CD4-positive, alpha-beta T cell (primary cell): Measurements from ENCODE around the gene FLYWCH1. TPM values are rescaled to one million over a fixed set of nuclear protein-coding genes. Genes with fewer than 3 reads are reported as not detected.
"Not testable (repeated sequence)": the region's sequence is repeated elsewhere in the genome, so short reads cannot be mapped to it uniquely, and the experiment has no call there.

ENCODE experiments used
- ATAC-seq: fragments of 200-7000 bp; cut with Tn5 transposase; one replicate; pipeline ENCODE4 v1.10.0; 2022; ENCODE audit warnings: mild to moderate bottlenecking; ENCODE audit not compliant: poor library complexity
- CTCF ChIA-PET: fragments of 350-600 bp; sonication (Branson Sonifier 250); formaldehyde crosslinking; loops from one replicate; lab custom pipeline; 2021; ENCODE audit warnings: antibody characterized with exemption, inconsistent platforms; lab: Charles Lee
- POLR2A ChIA-PET: fragments of 350-600 bp; sonication (Branson Sonifier 250); formaldehyde crosslinking; loops from one replicate; lab custom pipeline; 2021; ENCODE audit warnings: antibody characterized with exemption, inconsistent platforms; lab: Charles Lee
- DNase-seq, 14 experiments: peaks; one replicate each; pipeline ENCODE4 v3.0.0-alpha.2; 2013 to 2020; ENCODE audit warnings: mixed read lengths in 2 of 14
- H3K27ac ChIP-seq, 2 donors: one replicate each; pipeline versions ENCODE4 v1.5.1 to v1.7.0; 2013; ENCODE audit warnings: low read length in 2 of 2, low read depth in 1 of 2, mild to moderate bottlenecking in 1 of 2
- H3K27me3 ChIP-seq, 2 experiments: 1 replicate in 1 of 2; 2 replicates in 1 of 2; pipeline versions ENCODE4 v1.6.1 to v1.7.0; 2013; ENCODE audit warnings: low read length in 2 of 2, control low read depth in 1 of 2, mild to moderate bottlenecking in 1 of 2, moderate library complexity in 1 of 2; ENCODE audit not compliant: insufficient read depth in 2 of 2, control insufficient read depth in 1 of 2
- H3K36me3 ChIP-seq: one replicate; pipeline ENCODE4 v1.6.1; 2013; ENCODE audit warnings: low read length, control low read depth; ENCODE audit not compliant: insufficient read depth
- H3K4me1 ChIP-seq: one replicate; pipeline ENCODE4 v1.6.1; 2013; ENCODE audit warnings: low read length, control low read depth; ENCODE audit not compliant: insufficient read depth
- H3K4me3 ChIP-seq: one replicate; pipeline ENCODE4 v1.5.1; 2013; ENCODE audit warnings: mild to moderate bottlenecking, low read length, moderate library complexity
- H3K9me3 ChIP-seq, 2 experiments: 1 replicate in 1 of 2; 2 replicates in 1 of 2; pipeline versions ENCODE4 v1.6.1 to v1.7.0; 2013; ENCODE audit warnings: low read length in 2 of 2, mild to moderate bottlenecking in 2 of 2, control low read depth in 1 of 2, moderate library complexity in 1 of 2; ENCODE audit not compliant: control insufficient read depth in 1 of 2, insufficient read depth in 1 of 2
- H3K27ac Mint-ChIP-seq: one replicate; pipeline ENCODE4 v1.8.0; 2020; ENCODE audit warnings: mixed read lengths
- H3K27me3 Mint-ChIP-seq: one replicate; pipeline ENCODE4 v1.8.0; 2021; ENCODE audit warnings: mixed read lengths
- H3K36me3 Mint-ChIP-seq: one replicate; pipeline ENCODE4 v1.8.0; 2021; ENCODE audit warnings: low read depth, mixed read lengths
- H3K4me1 Mint-ChIP-seq: one replicate; pipeline ENCODE4 v1.8.0; 2021; ENCODE audit warnings: low read depth, mixed read lengths
- H3K4me3 Mint-ChIP-seq: one replicate; pipeline ENCODE4 v1.8.0; 2020; ENCODE audit warnings: mild to moderate bottlenecking, mixed read lengths
- H3K9me3 Mint-ChIP-seq: one replicate; pipeline ENCODE4 v1.8.0; 2020; ENCODE audit warnings: mixed read lengths
- CTCF ChIP-seq: fragments of 200-600 bp; IDR thresholded peaks from one replicate; pipeline ENCODE4 v1.8.0; 2022; ENCODE audit warnings: antibody characterized with exemption, mild to moderate bottlenecking
- intact Hi-C, 2 experiments: fragments of 100-400 bp; cut with DNase I in 1 of 2; cut with micrococcal nuclease in 1 of 2; formaldehyde crosslinking; loops; one replicate each; pipeline versions ENCODE4 v1.15.1 to v1.9.0; 2023 to 2025; cut with DNase I, micrococcal nuclease
- total RNA-seq, 174 experiments: library from RNA in 2 of 174; stranded (reverse) in 2 of 174; gene quantifications; one replicate each; pipeline ENCODE4 v1.2.3 and lab custom pipeline; 2021 to 2026

Gene FLYWCH1
- total RNA-seq, 2 experiments from 2014 or later, result 84.8 to 97.0 TPM

GRCh38 chr16:2905241-2905987 lies 6.3 kb upstream of the FLYWCH1 start:
- peak; percentile 77 for ATAC-seq
- intact Hi-C loops, result loop anchor here (1.0 to 2.0 kb wide), 3 partner anchors 14 to 23 kb away; partner anchors contain the start of gene FLYWCH2 (in 2 of the 2)

GRCh38 chr16:2905988-2906387 lies 5.7 kb upstream of the FLYWCH1 start:
- H3K9me3 ChIP-seq, result peaks cover 0 to 3% of the 10 kb centered on the region in 2 experiments
- intact Hi-C loops, result loop anchor here (1.0 to 2.0 kb wide), 3 partner anchors 13 to 23 kb away; partner anchors contain the start of gene FLYWCH2 (in 2 of the 2)
- H3K4me1 ChIP-seq, result peaks cover 32% of the 10 kb centered on the region
- Mint-ChIP-seq H3K4me1 (peaks cover 37% of the 10 kb centered on the region), H3K9me3 (no peaks in the 10 kb centered on the region), H3K36me3 (no peaks in the 10 kb centered on the region), H3K27ac (no peak overlapping the region), H3K4me3 (peak overlapping the region; percentile 94), H3K27me3 (no peaks in the 10 kb centered on the region)
- no peak for ATAC-seq
- ChIA-PET POLR2A (interaction anchor here (2.1 kb wide), 1 partner anchor 23 kb away, joined by 10 read pairs; the partner anchor contains the start of gene FLYWCH2), CTCF (interaction anchor here (0.6 to 2.2 kb wide), 6 partner anchors 13 to 67 kb away, joined by 3 to 11 read pairs (median 6); partner anchors contain the start of gene FLYWCH2)
- H3K36me3 ChIP-seq, result no peaks in the 10 kb centered on the region
- H3K4me3 ChIP-seq, result peak overlapping the region; percentile 20
- no peaks in the 10 kb centered on the region for H3K27me3 ChIP-seq
- peak overlapping the region in 1 of 2 donors; percentile 10 for H3K27ac ChIP-seq
- no peak for DNase-seq
- no peak for TF ChIP-seq CTCF

More at GRCh38 chr16:2905241-2905987, 6.3 kb upstream of the FLYWCH1 start:
- Histone ChIP-seq H3K36me3 (no peaks in the 10 kb centered on the region), H3K4me1 (peaks cover 32% of the 10 kb centered on the region), H3K27me3 (no peaks in the 10 kb centered on the region), H3K4me3 (peak overlapping the region; percentile 94), H3K27ac (peak overlapping the region in 1 of 2 donors; percentile 10), H3K9me3 (peaks cover 0 to 3% of the 10 kb centered on the region in 2 experiments)
- CTCF ChIA-PET, result interaction anchor here (0.5 to 2.2 kb wide), 5 partner anchors 14 to 66 kb away, joined by 3 to 10 read pairs (median 5); partner anchors contain the start of gene FLYWCH2
- Mint-ChIP-seq H3K27ac (no peak overlapping the region), H3K27me3 (no peaks in the 10 kb centered on the region), H3K4me1 (peaks cover 34% of the 10 kb centered on the region), H3K4me3 (peak overlapping the region; percentile 94), H3K9me3 (no peaks in the 10 kb centered on the region), H3K36me3 (no peaks in the 10 kb centered on the region)
- peak; percentile 59 to 97 (median 83) for DNase-seq
- POLR2A ChIA-PET, result interaction anchor here (2.1 kb wide), 1 partner anchor 23 kb away, joined by 10 read pairs; the partner anchor contains the start of gene FLYWCH2
- TF ChIP-seq CTCF, result no peak

GRCh38 chr16:2907084-2907753 lies 4.5 kb upstream of the FLYWCH1 start:
- peak; percentile 41 for TF ChIP-seq CTCF
- H3K36me3 Mint-ChIP-seq, H3K4me3 ChIP-seq, H3K9me3 ChIP-seq, H3K27ac Mint-ChIP-seq, H3K27ac ChIP-seq, H3K27me3 ChIP-seq, H3K9me3 Mint-ChIP-seq, ATAC-seq, H3K27me3 Mint-ChIP-seq, intact Hi-C loops, H3K36me3 ChIP-seq: not testable (repeated sequence)
- ChIA-PET CTCF (interaction anchor here (0.7 to 2.2 kb wide), 6 partner anchors 20 to 872 kb away, joined by 3 to 11 read pairs (median 4); no protein-coding TSS in a partner anchor), POLR2A (interaction anchor here (1.1 to 2.1 kb wide), 2 partner anchors 13 to 25 kb away, joined by 3 to 10 read pairs; partner anchors contain the start of gene FLYWCH2)
- DNase-seq, result peak in 12 of 14 experiments; percentile 16 to 83 (median 32)
- Mint-ChIP-seq H3K4me3 (peak overlapping the region; percentile 54), H3K4me1 (peaks cover 43% of the 10 kb centered on the region)
- peaks cover 38% of the 10 kb centered on the region for H3K4me1 ChIP-seq
